Hepatocyte (in vitro differentiated cells): ENCODE measurements around the gene TDRD12. TPM values are rescaled to one million over a fixed set of nuclear protein-coding genes. Genes with fewer than 3 reads are reported as not detected.

Experiments used
- DNase-seq: peaks from one replicate; pipeline ENCODE4 v3.0.0-alpha.2; 2016; ENCODE audit warnings: low spot score
- H2AFZ ChIP-seq: fragments of 200-600 bp; sonication (generic); 2 replicates; pipeline ENCODE4 v1.6.0; 2016; ENCODE audit warnings: antibody characterized with exemption, mild to moderate bottlenecking
- H3K27ac ChIP-seq: fragments of 200-600 bp; sonication (generic); 2 replicates; pipeline ENCODE4 v1.5.1; 2016; ENCODE audit warnings: mild to moderate bottlenecking
- H3K27me3 ChIP-seq: fragments of 200-600 bp; sonication (generic); 2 replicates; pipeline ENCODE4 v1.6.1; 2016
- H3K36me3 ChIP-seq: fragments of 200-600 bp; sonication (generic); replicated peaks from 2 replicates; pipeline ENCODE4 v1.5.1; 2016; ENCODE audit warnings: low read depth; ENCODE audit not compliant: insufficient read depth
- H3K4me1 ChIP-seq: fragments of 200-600 bp; sonication (generic); 2 replicates; pipeline ENCODE4 v1.5.1; 2016; ENCODE audit warnings: mild to moderate bottlenecking, moderate library complexity; ENCODE audit not compliant: insufficient read depth
- H3K4me2 ChIP-seq: fragments of 200-600 bp; sonication (generic); 2 replicates; pipeline ENCODE4 v1.6.0; 2016
- H3K4me3 ChIP-seq: fragments of 200-600 bp; sonication (generic); 2 replicates; pipeline ENCODE4 v1.5.1; 2016; ENCODE audit warnings: mild to moderate bottlenecking
- H3K79me2 ChIP-seq: fragments of 200-600 bp; sonication (generic); 2 replicates; pipeline ENCODE4 v1.6.0; 2017; ENCODE audit warnings: mild to moderate bottlenecking
- H3K9me2 ChIP-seq: fragments of 200-600 bp; sonication (generic); replicated peaks from 2 replicates; pipeline ENCODE4 v1.6.0; 2017; ENCODE audit warnings: mild to moderate bottlenecking; ENCODE audit not compliant: insufficient read depth
- H3K9me3 ChIP-seq: fragments of 200-600 bp; sonication (generic); 2 replicates; pipeline ENCODE4 v1.5.1; 2016; ENCODE audit warnings: low read depth, mild to moderate bottlenecking
- H4K20me1 ChIP-seq: fragments of 200-600 bp; sonication (generic); 2 replicates; pipeline ENCODE4 v1.6.0; 2016; ENCODE audit warnings: mild to moderate bottlenecking; ENCODE audit not compliant: insufficient read depth, poor library complexity, severe bottlenecking
- EZH2 ChIP-seq: fragments of 200-600 bp; sonication (generic); IDR thresholded peaks from 2 replicates; pipeline ENCODE4 v1.6.1; 2016; ENCODE audit warnings: antibody characterized with exemption, mild to moderate bottlenecking, borderline replicate concordance
- EZH2phosphoT487 ChIP-seq: fragments of 200-600 bp; sonication (generic); IDR thresholded peaks from one replicate; pipeline ENCODE4 v1.6.1; 2018; ENCODE audit warnings: antibody characterized with exemption, mild to moderate bottlenecking, low read depth, moderate library complexity; ENCODE audit not compliant: unreplicated experiment, severe bottlenecking
- WGBS: methylation state at CpG from one replicate; pipeline ENCODE4 v1.1.6; 2016; ENCODE audit warnings: low lambda C conversion rate; ENCODE audit errors: missing lambda C conversion rate; 5-methylcytosine and 5-hydroxymethylcytosine counted together
- polyA plus RNA-seq: library from polyadenylated mRNA; unstranded; fragments of >200 nt; fragmentation: Nextera tagmentation; extraction: Ambion mirVana; gene quantifications from 2 replicates; pipeline ENCODE4 v1.2.1, GENCODE V29; 2016
- total RNA-seq: library from RNA; depleted of rRNA; stranded (reverse); fragments of >200 nt; gene quantifications from 2 replicates; pipeline ENCODE4 v1.2.3, GENCODE V29; 2014
- TF ChIP-seq, protein P1 (sequence below): fragments of 200-600 bp; sonication (generic); IDR thresholded peaks from 2 replicates; pipeline ENCODE4 v1.5.1; 2016; ENCODE audit warnings: antibody characterized with exemption, mild to moderate bottlenecking; ENCODE audit not compliant: poor library complexity

The TDRD12 gene
- total and polyA plus RNA-seq, 2 experiments from 2014 or later = 0.10 TPM; not detected in 1

GRCh38 chr19:32717496-32717895 lies 2.1 kb upstream of the TDRD12 start:
- Histone ChIP-seq H3K4me3 (no peak overlapping the region), H3K9me2 (no peaks in the 10 kb centered on the region), H3K36me3 (no peaks in the 10 kb centered on the region), H3K27ac (no peak overlapping the region), H2AFZ (no peak overlapping the region), H3K4me1 (no peaks in the 10 kb centered on the region), H3K27me3 (no peaks in the 10 kb centered on the region), H3K9me3 (no peaks in the 10 kb centered on the region), H4K20me1 (no peaks in the 10 kb centered on the region), H3K79me2 (no peaks in the 10 kb centered on the region), H3K4me2 (no peak overlapping the region)
- TF ChIP-seq, protein P1, sequence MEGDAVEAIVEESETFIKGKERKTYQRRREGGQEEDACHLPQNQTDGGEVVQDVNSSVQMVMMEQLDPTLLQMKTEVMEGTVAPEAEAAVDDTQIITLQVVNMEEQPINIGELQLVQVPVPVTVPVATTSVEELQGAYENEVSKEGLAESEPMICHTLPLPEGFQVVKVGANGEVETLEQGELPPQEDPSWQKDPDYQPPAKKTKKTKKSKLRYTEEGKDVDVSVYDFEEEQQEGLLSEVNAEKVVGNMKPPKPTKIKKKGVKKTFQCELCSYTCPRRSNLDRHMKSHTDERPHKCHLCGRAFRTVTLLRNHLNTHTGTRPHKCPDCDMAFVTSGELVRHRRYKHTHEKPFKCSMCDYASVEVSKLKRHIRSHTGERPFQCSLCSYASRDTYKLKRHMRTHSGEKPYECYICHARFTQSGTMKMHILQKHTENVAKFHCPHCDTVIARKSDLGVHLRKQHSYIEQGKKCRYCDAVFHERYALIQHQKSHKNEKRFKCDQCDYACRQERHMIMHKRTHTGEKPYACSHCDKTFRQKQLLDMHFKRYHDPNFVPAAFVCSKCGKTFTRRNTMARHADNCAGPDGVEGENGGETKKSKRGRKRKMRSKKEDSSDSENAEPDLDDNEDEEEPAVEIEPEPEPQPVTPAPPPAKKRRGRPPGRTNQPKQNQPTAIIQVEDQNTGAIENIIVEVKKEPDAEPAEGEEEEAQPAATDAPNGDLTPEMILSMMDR = no peak
- no peak for TF ChIP-seq EZH2
- no peak for TF ChIP-seq EZH2phosphoT487
- 96% methylated on average over 5 of the region's 5 CpGs for WGBS
- no peak for DNase-seq

DNA sequence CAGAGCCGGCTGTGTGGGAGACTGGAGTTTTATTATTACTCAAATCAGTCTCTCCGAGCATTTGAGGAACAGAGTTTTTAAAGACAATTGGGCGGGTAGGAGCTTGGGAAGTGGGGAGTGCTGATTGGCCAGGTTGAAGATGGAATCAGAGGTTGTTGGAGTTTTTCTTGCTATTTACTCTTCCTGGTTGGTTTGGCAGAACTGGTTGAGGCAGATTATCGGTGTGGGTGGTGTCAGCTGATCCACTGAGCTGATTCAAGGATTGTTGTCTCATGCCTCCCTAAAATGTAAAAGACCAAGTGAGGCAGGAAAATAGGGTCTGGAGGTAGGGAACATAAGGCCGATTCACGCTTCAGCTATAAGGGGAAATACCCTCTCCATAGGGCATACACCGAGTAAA lies 1.3 kb upstream of the TDRD12 start:
- Histone ChIP-seq H3K4me3 (no peak overlapping the region), H2AFZ (no peak overlapping the region), H3K9me3 (no peaks in the 10 kb centered on the region), H3K4me2 (no peak overlapping the region), H3K27me3 (no peaks in the 10 kb centered on the region), H3K4me1 (no peaks in the 10 kb centered on the region), H4K20me1 (no peaks in the 10 kb centered on the region), H3K36me3 (no peaks in the 10 kb centered on the region), H3K79me2 (no peaks in the 10 kb centered on the region), H3K27ac (no peak overlapping the region), H3K9me2 (no peaks in the 10 kb centered on the region)
- DNase-seq = no peak
- TF ChIP-seq, protein P1 = no peak
- TF ChIP-seq EZH2 (no peak), EZH2phosphoT487 (no peak)
- 80% methylated on average over 7 of the region's 7 CpGs for WGBS

- no peak for TF ChIP-seq EZH2
- TF ChIP-seq, protein P1 = no peak
- TF ChIP-seq EZH2phosphoT487 = no peak
- DNase-seq = no peak
- no peaks in the 10 kb centered on the region for H4K20me1 ChIP-seq
- H3K4me3 ChIP-seq = no peak overlapping the region
- H3K36me3 ChIP-seq = no peaks in the 10 kb centered on the region
- no peak overlapping the region for H3K4me2 ChIP-seq
- H2AFZ ChIP-seq = no peak overlapping the region
- no peaks in the 10 kb centered on the region for H3K79me2 ChIP-seq
- H3K27me3 ChIP-seq = no peaks in the 10 kb centered on the region
- H3K27ac ChIP-seq = no peak overlapping the region
- H3K9me2 ChIP-seq = no peaks in the 10 kb centered on the region
- no peaks in the 10 kb centered on the region for H3K9me3 ChIP-seq
- whole genome bisulfite sequencing = 98% methylated on average over 7 of the region's 22 CpGs
- no peaks in the 10 kb centered on the region for H3K4me1 ChIP-seq
These were observed 809 bp downstream of the TDRD12 start for GRCh38 chr19:32720216-32720935.
